HepG2 (cell line): Measurements from ENCODE around the gene MSI2. TPM values are rescaled to one million over a fixed set of nuclear protein-coding genes. Genes with fewer than 3 reads are reported as not detected.

Experiments used
- CREB3 ChIP-seq: sonication (generic); formaldehyde crosslinking; IDR thresholded peaks from 2 replicates; pipeline ENCODE4 v1.5.0; 2020; ENCODE audit warnings: missing genetic modification reagents
- ETS1 ChIP-seq: sonication (generic); formaldehyde crosslinking; IDR thresholded peaks from 2 replicates; pipeline ENCODE4 v1.4.0; 2020; ENCODE audit warnings: missing genetic modification reagents
- GMEB2 ChIP-seq: IDR thresholded peaks from 2 replicates; pipeline ENCODE4 v1.6.1; 2016; ENCODE audit warnings: missing biosample characterization, missing genetic modification reagents, low read depth
- HNRNPLL ChIP-seq: fragments of 200-400 bp; formaldehyde crosslinking; IDR thresholded peaks from 2 replicates; pipeline ENCODE4 v1.6.1; 2017; ENCODE audit warnings: mild to moderate bottlenecking, low read depth, low read length; ENCODE audit not compliant: poor library complexity, severe bottlenecking
- IRF2 ChIP-seq: IDR thresholded peaks from 2 replicates; pipeline ENCODE4 v1.6.1; 2018; ENCODE audit warnings: missing genetic modification reagents, missing compliant biosample characterization
- KDM4B ChIP-seq: sonication (generic); formaldehyde crosslinking; IDR thresholded peaks from 2 replicates; pipeline ENCODE4 v1.4.0; 2020; ENCODE audit warnings: missing genetic modification reagents
- MEIS1 ChIP-seq: sonication (generic); formaldehyde crosslinking; IDR thresholded peaks from 2 replicates; pipeline ENCODE4 v1.9.0; 2021; ENCODE audit warnings: mild to moderate bottlenecking, missing genetic modification reagents, moderate library complexity, borderline replicate concordance
- NR0B2 ChIP-seq: sonication (generic); formaldehyde crosslinking; IDR thresholded peaks from 2 replicates; pipeline ENCODE4 v1.4.0; 2020; ENCODE audit warnings: mild to moderate bottlenecking, missing genetic modification reagents
- RFX3 ChIP-seq: IDR thresholded peaks from 2 replicates; pipeline ENCODE4 v1.6.1; 2016; ENCODE audit warnings: missing biosample characterization, missing genetic modification reagents
- SMAD9 ChIP-seq: sonication (generic); formaldehyde crosslinking; IDR thresholded peaks from 2 replicates; pipeline ENCODE4 v1.5.1; 2020; ENCODE audit warnings: mild to moderate bottlenecking, missing genetic modification reagents
- XRCC5 ChIP-seq: fragments of 200-400 bp; formaldehyde crosslinking; optimal IDR thresholded peaks from 2 replicates; pipeline ENCODE3; 2017; ENCODE audit warnings: mild to moderate bottlenecking, low read length
- ZEB1 ChIP-seq: IDR thresholded peaks from 2 replicates; pipeline ENCODE4 v1.6.1; 2012; ENCODE audit warnings: mild to moderate bottlenecking, low read depth, inconsistent platforms; ENCODE audit not compliant: insufficient replicate concordance
- ZNF24 ChIP-seq: fragments of 450-650 bp; IDR thresholded peaks from 2 replicates; pipeline ENCODE4 v1.6.1; 2017; ENCODE audit warnings: antibody characterized with exemption, mild to moderate bottlenecking
- ZNF274 ChIP-seq: sonication (generic); formaldehyde crosslinking; IDR thresholded peaks from 2 replicates; pipeline ENCODE4 v1.5.1; 2020; ENCODE audit warnings: mild to moderate bottlenecking, missing genetic modification reagents
- ZNF282 ChIP-seq: fragments of 450-650 bp; IDR thresholded peaks from 2 replicates; pipeline ENCODE4 v1.6.1; 2018; ENCODE audit not compliant: partially characterized antibody
- ZNF619 ChIP-seq: sonication (generic); formaldehyde crosslinking; IDR thresholded peaks from 2 replicates; pipeline ENCODE4 v1.4.0; 2020; ENCODE audit warnings: mild to moderate bottlenecking, missing genetic modification reagents
- ZNF773 ChIP-seq: sonication (generic); formaldehyde crosslinking; IDR thresholded peaks from 2 replicates; pipeline ENCODE4 v1.4.0; 2020; ENCODE audit warnings: missing genetic modification reagents, borderline replicate concordance
- ZNF850 ChIP-seq: sonication (generic); formaldehyde crosslinking; conservative IDR thresholded peaks from 2 replicates; pipeline ENCODE4 v1.9.0; 2021; ENCODE audit warnings: mild to moderate bottlenecking, missing genetic modification reagents
- ZSCAN29 ChIP-seq: sonication (generic); formaldehyde crosslinking; conservative IDR thresholded peaks from 2 replicates; pipeline ENCODE4 v1.4.0; 2020; ENCODE audit warnings: mild to moderate bottlenecking, missing genetic modification reagents
- polyA plus RNA-seq, 8 experiments: library from polyadenylated mRNA; depleted of rRNA in 3 of 8; stranded (reverse) in 7 of 8; unstranded in 1 of 8; fragments of >200 nt; fragmentation: Illumina TruSeq in 4 of 8; extraction: Trizol in 4 of 8; gene quantifications; 2 replicates each; pipeline versions ENCODE4 v1.2.1 to v1.2.3, GENCODE V29; 2011 to 2016; ENCODE audit warnings: low read depth in 4 of 8, missing spikeins in 1 of 8, mixed read lengths in 1 of 8; ENCODE audit not compliant: insufficient read depth in 1 of 8
- total RNA-seq, 5 experiments: library from RNA; depleted of rRNA; stranded (reverse); fragments of >200 nt; fragmentation: Illumina TruSeq; extraction: Trizol; gene quantifications; 2 replicates each; pipeline ENCODE4 v1.2.3, GENCODE V29; 2016; ENCODE audit warnings: low read depth in 1 of 5
- TF ChIP-seq, protein P1 (sequence below): sonication (generic); formaldehyde crosslinking; IDR thresholded peaks from 2 replicates; pipeline ENCODE4 v1.5.0; 2020; ENCODE audit warnings: missing genetic modification reagents, mild to moderate bottlenecking, borderline replicate concordance
- TF ChIP-seq, protein P2 (sequence below): sonication (generic); formaldehyde crosslinking; IDR thresholded peaks from 2 replicates; pipeline ENCODE4 v1.5.1; 2020; ENCODE audit warnings: mild to moderate bottlenecking, missing genetic modification reagents, borderline replicate concordance
- TF ChIP-seq, protein P3 (sequence below): sonication (generic); formaldehyde crosslinking; IDR thresholded peaks from 2 replicates; pipeline ENCODE4 v1.4.0; 2020; ENCODE audit warnings: mild to moderate bottlenecking, missing genetic modification reagents

MSI2 gene
- total and polyA plus RNA-seq, 2 of the 13 experiments (the other 11 are each of a cell fraction or from before 2014, with no cell fraction given): 77.5 to 78.4 TPM

- TF ChIP-seq NR0B2 (CRISPR knock-in tag): peak; percentile 80
- TF ChIP-seq, protein P1, sequence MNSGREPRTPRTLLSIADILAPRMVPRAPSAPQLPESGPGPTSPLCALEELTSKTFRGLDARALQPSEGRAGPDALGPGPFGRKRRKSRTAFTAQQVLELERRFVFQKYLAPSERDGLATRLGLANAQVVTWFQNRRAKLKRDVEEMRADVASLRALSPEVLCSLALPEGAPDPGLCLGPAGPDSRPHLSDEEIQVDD (CRISPR knock-in tag): no peak
- TF ChIP-seq ZNF282: no peak
- no peak for TF ChIP-seq RFX3 (CRISPR knock-in tag)
- no peak for TF ChIP-seq GMEB2 (CRISPR knock-in tag)
- TF ChIP-seq HNRNPLL: no peak
- TF ChIP-seq MEIS1: peak; percentile 94; the same call in 1 of the 2 replicates
- TF ChIP-seq IRF2: peak; percentile 99
- peak; percentile 84 for TF ChIP-seq ZNF24
- TF ChIP-seq ZEB1: peak; percentile 99
- TF ChIP-seq CREB3 (CRISPR knock-in tag): peak; percentile 83; the same call in 1 of the 2 replicates
- TF ChIP-seq ZNF773: no peak
- TF ChIP-seq XRCC5: peak; percentile 93
- peak; percentile 99 for TF ChIP-seq ZSCAN29 (CRISPR knock-in tag)
- TF ChIP-seq ZNF619 (CRISPR knock-in tag): peak; percentile 91
- TF ChIP-seq, protein P2, sequence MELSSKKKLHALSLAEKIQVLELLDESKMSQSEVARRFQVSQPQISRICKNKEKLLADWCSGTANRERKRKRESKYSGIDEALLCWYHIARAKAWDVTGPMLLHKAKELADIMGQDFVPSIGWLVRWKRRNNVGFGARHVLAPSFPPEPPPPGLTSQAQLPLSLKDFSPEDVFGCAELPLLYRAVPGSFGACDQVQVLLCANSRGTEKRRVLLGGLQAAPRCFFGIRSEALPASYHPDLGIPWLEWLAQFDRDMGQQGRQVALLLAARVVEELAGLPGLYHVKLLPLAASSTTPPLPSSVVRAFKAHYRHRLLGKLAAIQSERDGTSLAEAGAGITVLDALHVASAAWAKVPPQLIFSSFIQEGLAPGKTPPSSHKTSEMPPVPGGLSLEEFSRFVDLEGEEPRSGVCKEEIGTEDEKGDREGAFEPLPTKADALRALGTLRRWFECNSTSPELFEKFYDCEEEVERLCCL (CRISPR knock-in tag): peak; percentile 22; the same call in 1 of the 2 replicates
- TF ChIP-seq, protein P3, sequence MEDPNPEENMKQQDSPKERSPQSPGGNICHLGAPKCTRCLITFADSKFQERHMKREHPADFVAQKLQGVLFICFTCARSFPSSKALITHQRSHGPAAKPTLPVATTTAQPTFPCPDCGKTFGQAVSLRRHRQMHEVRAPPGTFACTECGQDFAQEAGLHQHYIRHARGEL (CRISPR knock-in tag): 0 out of 2 replicates have a peak, but pooled peaks have one; percentile 80
- TF ChIP-seq KDM4B: peak; percentile 99
- TF ChIP-seq SMAD9 (CRISPR knock-in tag): peak; percentile 82; the same call in 1 of the 2 replicates
- TF ChIP-seq ZNF850 (CRISPR knock-in tag): no peak
- TF ChIP-seq ETS1 (CRISPR knock-in tag): 0 out of 2 replicates have a peak, but pooled peaks have one; percentile 47
- TF ChIP-seq ZNF274 (CRISPR knock-in tag): peak; percentile 77; the same call in 1 of the 2 replicates
These were observed 304.9 kb downstream of the MSI2 start (continued) for GRCh38 chr17:57561072-57561861.
